AML-193 (cell line): Measurements from ENCODE around the gene AP2B1.
"Not testable (repeated sequence)": the region's sequence is repeated elsewhere in the genome, so short reads cannot be mapped to it uniquely, and the experiment has no call there.

Source experiments
- DNase-seq, 2 experiments: peaks; one replicate each; lab custom pipeline; 2025; lab: John Stamatoyannopoulos, UW

Gene AP2B1

GRCh38 chr17:35748979-35749378 lies 161.9 kb downstream of the AP2B1 start:
- no peak for DNase-seq

- DNase-seq, result no peak
Measured at GRCh38 chr17:35749560-35750412, 162.7 kb downstream of the AP2B1 start.

- no peak for DNase-seq
Measured at GRCh38 chr17:35750526-35751395, 163.6 kb downstream of the AP2B1 start.

- DNase-seq, result not testable (repeated sequence)
Measured at GRCh38 chr17:35751541-35751940, 164.4 kb downstream of the AP2B1 start.

GRCh38 chr17:35752471-35752870 lies 165.3 kb downstream of the AP2B1 start:
- no peak for DNase-seq

- no peak for DNase-seq
Measured at GRCh38 chr17:35752945-35753764, 166.0 kb downstream of the AP2B1 start, which contains the start of gene GAS2L2. TSS of gene GAS2L2 (minus strand) at chr17:35753239. CDS start at chr17:35752850, 389 bp downstream.

GRCh38 chr17:35757243-35757642 lies 170.1 kb downstream of the AP2B1 start:
- DNase-seq, result no peak

GRCh38 chr17:35760587-35760986 lies 173.5 kb downstream of the AP2B1 start, which contains the start of gene C17orf50:
TSS of gene C17orf50 (plus strand) at chr17:35760887. CDS start at chr17:35760942, 55 bp downstream.
- no peak for DNase-seq

- no peak for DNase-seq
Measured at GRCh38 chr17:35761601-35762000, 174.5 kb downstream of the AP2B1 start.

- DNase-seq, result no peak
Measured at GRCh38 chr17:35763767-35764122, 176.6 kb downstream of the AP2B1 start.

- peak; percentile 91 to 94 for DNase-seq
Measured at GRCh38 chr17:35764123-35764991, 177.2 kb downstream of the AP2B1 start.

- no peak for DNase-seq
Measured at GRCh38 chr17:35765086-35765710, 178.1 kb downstream of the AP2B1 start.

- DNase-seq, result no peak
Measured at GRCh38 chr17:35765756-35766488, 178.8 kb downstream of the AP2B1 start.

- no peak for DNase-seq
Measured at GRCh38 chr17:35766489-35766877, 179.4 kb downstream of the AP2B1 start.

GRCh38 chr17:35766903-35767510 lies 179.9 kb downstream of the AP2B1 start:
- peak; percentile 72 for DNase-seq

GRCh38 chr17:35768797-35769196 lies 181.7 kb downstream of the AP2B1 start:
- DNase-seq, result no peak

GRCh38 chr17:35769895-35770486 lies 182.9 kb downstream of the AP2B1 start:
- DNase-seq, result no peak

GRCh38 chr17:35773129-35773528 lies 186.0 kb downstream of the AP2B1 start:
- no peak for DNase-seq
